IPS-NIHi11 (cell line): ENCODE data around the gene THOP1.

ENCODE experiments used
- DNase-seq: peaks from one replicate; pipeline ENCODE4 v3.0.0; 2012; ENCODE audit warnings: mixed read lengths, low spot score

Gene THOP1

DNA sequence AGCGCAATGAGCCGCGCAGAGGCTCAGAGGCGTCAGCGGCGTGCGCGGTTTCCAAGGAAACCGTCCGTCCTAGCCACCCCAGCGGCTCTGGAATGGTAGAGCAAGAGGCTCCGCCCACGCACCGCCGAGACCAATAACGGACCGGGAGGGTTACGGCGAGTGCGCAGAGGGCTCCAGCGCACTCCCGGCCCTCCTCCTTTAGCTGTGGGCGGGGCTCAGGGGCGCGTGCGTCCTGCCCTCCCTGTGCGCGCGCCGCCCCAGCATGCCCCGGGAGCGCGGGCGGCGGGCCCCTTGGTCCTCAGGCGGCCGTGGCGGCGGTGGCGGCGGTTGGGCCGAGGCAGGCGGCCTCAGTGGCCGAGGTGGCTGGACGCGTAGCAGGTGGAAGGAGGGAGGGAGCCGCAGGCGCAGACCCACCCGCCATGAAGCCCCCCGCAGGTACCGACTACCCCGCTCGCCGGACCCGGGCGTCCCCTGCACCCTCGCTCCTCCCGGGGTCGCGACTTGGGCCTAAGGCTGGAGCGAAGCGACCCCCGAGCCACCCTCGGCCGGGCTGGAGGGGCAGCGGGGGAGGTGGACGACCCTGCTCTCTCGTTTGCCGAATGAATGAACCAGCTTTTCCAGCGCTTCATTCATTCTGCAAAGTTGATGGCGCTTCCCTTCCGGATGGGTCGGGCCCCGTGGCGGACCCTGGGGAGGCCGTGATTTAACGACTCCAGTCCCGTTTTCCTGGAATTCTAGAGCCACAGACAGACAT, at the start of gene THOP1:
TSS of gene THOP1 (plus strand) at position 260 of the 754 bp plus-strand sequence. CDS start at position 420, 160 bp downstream.
- DNase-seq: peak; percentile 98

DNA sequence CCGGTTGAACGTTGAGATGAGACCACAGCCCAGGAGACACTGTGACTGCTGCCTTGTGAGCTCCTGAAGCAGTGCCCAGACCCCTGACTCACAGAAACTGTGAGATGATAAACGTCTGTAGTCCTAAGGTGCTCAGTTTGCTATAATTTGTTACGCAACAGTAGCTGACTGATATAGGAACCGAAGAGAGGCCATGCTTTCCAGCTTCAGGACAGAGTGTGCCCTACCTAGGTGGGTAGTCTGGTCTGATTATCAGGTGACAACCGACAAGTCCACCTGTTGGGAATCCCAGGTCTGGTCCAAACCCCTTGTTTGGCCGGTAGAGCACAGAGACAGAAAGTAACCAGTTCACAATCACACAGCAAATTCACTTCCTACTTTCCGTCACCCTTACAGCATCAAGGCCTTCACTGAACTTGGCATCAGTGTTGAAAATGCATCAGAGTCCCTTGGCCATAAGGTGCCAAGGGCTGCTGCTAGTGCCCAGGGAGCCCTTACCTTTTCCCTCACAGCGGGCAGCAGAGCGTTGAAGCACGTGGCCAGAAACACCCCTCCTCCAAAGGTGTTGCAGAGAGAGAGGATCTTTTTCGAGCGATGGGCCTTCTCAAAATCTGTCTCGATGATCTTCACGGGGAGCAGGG, 48.6 kb upstream of the THOP1 start:
- DNase-seq: no peak

- DNase-seq: peak; percentile 100
Observed at GRCh38 chr19:2739602-2740313, 45.5 kb upstream of the THOP1 start, which contains the start of gene SLC39A3. SLC39A3 (minus strand) TSS chr19:2740017; CDS start chr19:2737257, 2,760 bp downstream.

GRCh38 chr19:2740314-2740656, 45.0 kb upstream of the THOP1 start:
- DNase-seq: no peak

GRCh38 chr19:2743099-2743498, 42.2 kb upstream of the THOP1 start:
- no peak for DNase-seq

DNA sequence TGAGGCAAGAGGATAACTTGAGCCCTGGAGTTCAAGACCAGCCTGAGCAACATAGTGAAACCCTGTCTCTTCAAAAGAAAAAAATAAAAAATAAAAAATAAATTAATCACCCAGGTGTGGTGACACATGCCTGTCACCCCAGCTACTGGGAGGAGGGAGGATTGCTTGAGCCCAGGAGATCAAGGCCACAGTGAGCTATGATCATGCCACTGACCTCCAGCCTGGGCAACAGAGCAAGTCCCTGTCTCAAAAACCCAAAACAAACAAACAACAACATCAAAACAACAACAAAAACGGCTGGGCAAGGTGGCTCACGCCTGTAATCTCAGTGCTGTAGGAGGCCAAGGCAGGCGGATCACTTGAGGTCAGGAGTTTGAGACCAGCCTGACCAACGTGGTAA, 41.2 kb upstream of the THOP1 start:
- DNase-seq: no peak

DNA sequence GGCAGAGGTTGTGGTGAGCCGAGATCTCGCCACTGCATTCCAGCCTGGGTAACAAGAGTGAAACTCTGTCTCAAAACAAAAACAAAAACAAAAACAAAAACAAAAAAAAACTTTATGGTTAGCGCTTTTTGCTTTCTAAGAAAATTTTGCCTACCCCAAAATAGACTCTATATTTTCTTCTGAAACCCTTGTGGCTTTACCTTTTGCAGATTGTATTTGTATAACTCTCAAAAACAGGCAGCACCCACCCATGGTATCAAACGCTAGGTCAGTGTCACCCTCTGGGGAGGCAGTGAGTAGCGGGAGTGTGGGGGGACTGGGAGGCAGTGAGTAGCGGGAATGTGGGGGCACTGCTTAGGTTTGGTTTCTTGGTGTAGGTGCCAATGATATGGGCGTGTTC, 38.0 kb upstream of the THOP1 start:
- no peak for DNase-seq

DNA sequence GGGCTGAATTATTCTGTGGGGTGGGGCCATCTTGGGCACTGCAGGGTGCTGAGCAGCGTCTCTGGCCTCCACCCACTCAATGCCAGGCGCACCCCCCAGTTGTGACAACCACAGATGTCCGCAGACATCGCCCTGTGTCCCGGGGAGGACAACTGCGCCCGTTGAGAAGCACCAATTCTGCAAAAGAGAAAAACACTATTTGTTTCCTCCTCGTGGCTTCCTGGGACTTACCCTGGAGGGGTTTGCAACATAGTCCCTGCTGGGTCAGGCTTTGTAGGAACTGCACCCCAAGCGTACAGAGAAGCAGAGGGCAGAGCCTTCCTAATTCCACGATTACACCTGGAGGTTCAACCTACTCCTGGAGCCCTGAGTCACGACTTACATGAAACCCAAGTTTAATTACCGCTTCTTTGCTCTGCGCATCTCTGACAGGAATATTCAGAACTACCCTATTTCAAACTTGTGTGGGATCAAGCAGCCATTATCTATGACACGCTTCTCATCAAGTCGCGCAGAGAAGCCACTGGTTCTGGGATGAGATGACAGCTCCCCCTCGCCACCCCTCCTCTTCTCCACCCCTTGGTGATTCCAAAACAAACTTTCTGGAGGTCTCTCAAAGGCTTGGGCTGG, 34.4 kb upstream of the THOP1 start:
- DNase-seq: no peak

GRCh38 chr19:2751438-2751830, 33.9 kb upstream of the THOP1 start:
- no peak for DNase-seq

GRCh38 chr19:2754659-2755447, 30.4 kb upstream of the THOP1 start:
- DNase-seq: no peak

DNA sequence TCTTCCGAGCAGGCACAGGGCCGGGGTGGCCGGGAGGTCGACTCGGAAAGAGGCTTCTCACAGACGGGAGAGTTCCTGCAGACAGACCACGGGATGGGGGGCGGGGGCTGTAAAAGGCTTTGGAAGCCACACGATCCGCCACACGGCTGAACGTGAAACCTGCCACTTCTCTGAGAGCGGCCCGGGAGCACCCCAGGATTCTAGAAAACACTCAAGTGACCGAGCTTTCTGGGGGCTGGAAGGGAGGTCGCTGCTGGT, 29.9 kb upstream of the THOP1 start:
- no peak for DNase-seq

DNA sequence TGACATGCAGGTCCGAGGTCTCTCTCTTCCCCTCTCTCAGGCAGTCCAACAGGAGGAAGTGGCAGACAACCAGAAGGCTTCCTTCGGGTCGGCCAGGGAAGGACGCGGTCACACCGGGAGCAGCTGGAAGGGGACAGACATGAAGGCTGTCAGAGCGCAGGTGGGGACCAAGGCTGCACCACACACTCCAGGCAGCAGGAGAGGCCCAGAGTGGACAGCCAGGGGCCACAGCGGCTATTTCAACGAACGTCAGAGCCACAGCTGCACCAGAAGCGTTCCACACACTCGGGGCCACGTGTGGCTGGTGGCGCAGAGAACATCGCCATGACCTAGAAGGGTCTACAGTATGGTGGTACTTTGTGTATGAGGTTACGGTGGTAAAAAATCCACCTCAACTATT, 29.5 kb upstream of the THOP1 start:
- DNase-seq: no peak

GRCh38 chr19:2756477-2756876, 28.8 kb upstream of the THOP1 start:
- no peak for DNase-seq

- no peak for DNase-seq
Observed at GRCh38 chr19:2756921-2757881, 28.1 kb upstream of the THOP1 start.

DNA sequence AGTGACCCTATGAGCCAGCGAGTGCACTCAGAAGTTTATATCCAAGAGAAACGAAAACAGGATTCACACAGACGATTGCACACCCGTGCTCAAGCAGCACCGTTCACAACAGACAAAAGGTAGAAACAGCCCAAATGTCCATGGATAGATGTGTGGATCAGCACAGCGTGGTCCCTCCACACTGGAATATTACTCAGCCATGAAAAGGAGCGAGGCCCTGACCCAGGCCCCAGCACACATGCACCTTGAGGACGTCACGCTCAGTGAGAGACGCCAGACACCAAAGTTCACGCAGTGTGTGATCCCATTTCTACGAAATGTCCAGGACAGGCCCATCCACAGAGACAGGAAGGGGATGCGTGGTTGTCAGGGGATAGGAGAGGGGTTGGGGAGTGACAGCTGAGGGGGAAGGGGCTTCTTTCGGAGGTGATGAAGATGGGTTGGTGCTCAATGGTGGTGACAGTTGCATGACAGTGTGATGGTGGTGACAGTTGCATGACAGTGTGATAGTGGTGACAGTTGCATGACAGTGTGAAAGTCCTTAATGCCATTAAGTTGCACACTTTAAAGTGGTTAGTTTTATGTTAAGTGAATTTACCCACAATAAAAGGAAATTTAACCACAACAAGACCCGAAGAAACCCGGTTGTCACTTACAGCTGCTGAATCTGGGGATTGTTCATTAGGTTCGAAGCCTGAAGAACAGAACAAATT, 26.5 kb upstream of the THOP1 start:
- DNase-seq: no peak

DNA sequence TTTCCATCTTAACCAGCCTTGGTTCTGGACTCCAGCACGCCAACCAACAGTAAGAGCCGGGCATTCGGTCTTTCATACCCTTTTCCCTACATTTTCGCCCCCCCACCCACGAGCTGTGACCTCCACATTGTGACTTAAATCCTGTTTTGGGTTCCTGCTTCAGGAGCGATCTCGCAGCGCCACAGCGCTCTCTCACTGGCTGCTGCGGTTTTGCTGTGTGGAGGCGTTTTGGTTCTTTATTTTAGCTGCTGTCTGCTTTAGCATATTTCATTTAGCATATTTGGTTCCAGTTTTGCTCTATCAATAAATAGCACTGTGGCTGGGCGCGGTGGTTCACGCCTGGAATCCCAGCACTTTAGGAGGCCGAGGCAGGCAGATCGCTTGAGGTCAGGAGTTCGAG, 25.9 kb upstream of the THOP1 start:
- DNase-seq: no peak

DNA sequence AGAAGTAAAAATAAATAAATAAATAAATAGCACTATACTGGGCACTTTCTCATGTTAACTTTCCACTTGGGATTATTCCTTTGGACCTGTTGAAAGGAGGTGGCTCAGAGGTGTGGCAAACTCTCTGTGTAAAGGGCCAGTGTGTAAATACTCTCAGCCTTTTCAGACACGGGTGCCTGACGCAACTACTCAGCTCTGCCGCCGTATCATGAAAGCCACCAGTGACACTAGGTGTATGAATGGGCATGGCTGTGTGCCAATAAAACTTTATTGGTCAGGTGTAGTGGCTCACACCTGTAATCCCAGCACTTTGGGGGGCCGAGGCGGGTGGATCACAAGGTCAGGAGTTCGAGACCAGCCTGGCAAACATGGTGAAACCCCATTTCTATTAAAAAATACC, 25.3 kb upstream of the THOP1 start:
- no peak for DNase-seq

GRCh38 chr19:2761309-2761677, 24.0 kb upstream of the THOP1 start:
- DNase-seq: no peak

DNA sequence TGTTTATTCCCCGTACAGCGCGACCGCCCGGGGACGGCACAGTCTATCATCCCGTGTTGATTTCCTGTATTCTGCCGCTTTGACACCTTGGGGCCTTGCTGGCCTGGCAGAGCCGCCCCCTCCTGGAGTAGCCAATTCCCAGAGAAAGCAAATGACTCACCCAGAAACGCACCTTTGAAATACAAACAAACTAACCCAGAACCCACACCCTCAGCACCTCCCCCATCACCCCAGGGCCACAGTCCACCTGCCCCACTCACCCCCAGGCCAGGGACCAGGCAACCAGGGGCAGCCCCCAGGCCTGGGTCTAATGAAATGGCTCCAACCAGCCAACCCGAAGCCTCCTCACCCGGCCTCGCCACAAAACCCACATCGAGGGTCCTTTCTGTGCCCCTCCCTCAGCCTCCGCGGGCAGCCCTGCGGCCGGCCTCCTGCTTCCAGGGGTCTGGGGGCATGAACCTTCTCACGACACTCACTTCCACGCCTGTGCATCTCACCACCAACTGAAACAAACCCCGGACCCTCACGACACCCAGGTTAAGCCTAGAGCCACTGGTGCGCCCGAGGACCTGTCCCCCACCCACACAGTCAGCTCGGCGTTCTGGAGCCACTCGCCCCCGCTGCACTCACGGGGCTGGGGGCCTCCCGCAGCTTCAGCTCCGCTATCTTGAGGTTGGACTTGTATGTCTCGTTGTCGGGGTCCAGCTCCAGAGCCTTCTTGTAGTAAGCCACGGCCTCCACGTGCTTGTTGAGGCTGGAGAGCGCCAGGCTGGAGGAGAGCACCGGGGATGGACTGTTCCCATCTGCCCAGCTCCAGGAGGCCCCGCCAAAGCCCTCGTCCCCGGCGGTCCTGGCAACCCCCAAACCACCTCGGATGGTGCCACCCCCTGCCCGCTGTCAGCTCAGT, 23.2 kb upstream of the THOP1 start:
- no peak for DNase-seq
